ENCODE results near the gene TRERF1.
A peak's percentile ranks its signal among the peaks of the same experiment; 100 is the strongest.

The TRERF1 gene

GRCh38 chr6:42313038-42313437, 138.7 kb downstream of the TRERF1 start:
- H3K27ac ChIP-seq: no peak overlapping the region

GRCh38 chr6:42307141-42307470, 144.6 kb downstream of the TRERF1 start:
- TF ChIP-seq CTCF (conservative IDR thresholded peaks at IDR 0.05): no peak
- H3K27ac ChIP-seq: no peak overlapping the region

More at GRCh38 chr6:42313038-42313437, 138.7 kb downstream of the TRERF1 start:
- no peak for TF ChIP-seq CTCF (conservative IDR thresholded peaks at IDR 0.05)

GRCh38 chr6:42306439-42307140, 145.1 kb downstream of the TRERF1 start:
- no peak overlapping the region for H3K27ac ChIP-seq
- TF ChIP-seq CTCF (conservative IDR thresholded peaks at IDR 0.05): no peak

GRCh38 chr6:42304053-42304712, 147.5 kb downstream of the TRERF1 start:
- H3K27ac ChIP-seq: 0 out of 2 replicates have a peak overlapping the region, but pooled peaks have one; percentile 11
- TF ChIP-seq CTCF (conservative IDR thresholded peaks at IDR 0.05): no peak

- no peak overlapping the region for H3K27ac ChIP-seq
- TF ChIP-seq CTCF (conservative IDR thresholded peaks at IDR 0.05): no peak
These were observed 149.3 kb downstream of the TRERF1 start for GRCh38 chr6:42302411-42302810.

GRCh38 chr6:42301986-42302385, 149.7 kb downstream of the TRERF1 start:
- no peak for TF ChIP-seq CTCF (conservative IDR thresholded peaks at IDR 0.05)
- no peak overlapping the region for H3K27ac ChIP-seq

- H3K27ac ChIP-seq: no peak overlapping the region
- no peak for TF ChIP-seq CTCF (conservative IDR thresholded peaks at IDR 0.05)
These were observed 151.0 kb downstream of the TRERF1 start for GRCh38 chr6:42300701-42301100.
